GM21737 (cell line): ENCODE data around the gene SPON1.
"Not testable (repeated sequence)": the region's sequence is repeated elsewhere in the genome, so short reads cannot be mapped to it uniquely, and the experiment has no call there.

Experiments used
- ATAC-seq: cut with Tn5 transposase; IDR thresholded peaks from one replicate; pipeline ENCODE4 v1.9.1; 2021; ENCODE audit warnings: mild to moderate bottlenecking, moderate library complexity; ENCODE audit not compliant: unreplicated experiment

The SPON1 gene

DNA sequence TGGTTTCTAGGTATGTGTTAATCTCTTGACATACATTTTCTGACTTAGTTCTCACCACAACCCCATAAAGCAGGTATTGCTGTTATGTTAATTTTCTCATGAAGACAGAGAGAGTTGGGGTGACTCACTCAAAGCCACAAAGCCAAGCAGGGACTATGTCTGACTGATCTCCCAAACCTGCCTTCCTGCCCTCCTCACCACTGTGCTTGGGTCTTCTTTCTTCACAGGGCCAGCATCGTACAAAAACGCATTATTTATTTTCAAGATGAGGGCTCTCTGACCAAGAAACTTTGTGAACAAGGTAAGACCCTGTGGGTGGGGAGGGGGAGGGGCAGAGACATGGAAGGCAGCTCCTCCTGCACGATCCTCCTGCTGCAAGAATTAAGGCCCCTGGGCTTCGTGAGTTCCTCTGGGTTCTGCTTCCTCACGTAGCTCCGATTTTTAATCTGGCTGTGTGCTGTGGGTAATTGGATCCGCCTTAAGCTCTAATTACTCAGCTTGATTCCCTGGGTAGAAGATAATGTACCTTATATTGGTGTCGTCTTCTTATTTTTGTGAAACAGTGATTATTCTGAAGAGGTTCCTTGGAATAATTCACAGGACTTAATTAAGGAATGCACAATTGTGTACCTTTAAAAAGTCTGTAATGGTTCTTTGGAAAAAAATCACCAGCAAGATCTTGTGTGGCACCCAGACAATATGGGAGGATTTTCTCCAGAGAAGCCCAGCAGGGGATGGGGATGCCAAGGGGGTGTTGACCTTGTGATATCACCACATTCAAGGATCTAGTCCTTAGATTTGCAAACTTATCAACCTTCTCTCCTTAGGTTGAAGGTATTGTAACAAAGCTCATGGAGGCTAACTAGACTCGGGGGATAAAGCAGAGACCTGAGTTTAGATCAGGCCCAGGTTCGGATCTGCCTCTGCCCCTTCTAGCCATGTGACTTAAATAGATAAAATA lies 112.9 kb downstream of the SPON1 start:
- ATAC-seq, result no peak

GRCh38 chr11:14079011-14079410 lies 116.5 kb downstream of the SPON1 start:
- no peak for ATAC-seq

- no peak for ATAC-seq
These were observed 117.3 kb downstream of the SPON1 start for GRCh38 chr11:14079797-14080196.

DNA sequence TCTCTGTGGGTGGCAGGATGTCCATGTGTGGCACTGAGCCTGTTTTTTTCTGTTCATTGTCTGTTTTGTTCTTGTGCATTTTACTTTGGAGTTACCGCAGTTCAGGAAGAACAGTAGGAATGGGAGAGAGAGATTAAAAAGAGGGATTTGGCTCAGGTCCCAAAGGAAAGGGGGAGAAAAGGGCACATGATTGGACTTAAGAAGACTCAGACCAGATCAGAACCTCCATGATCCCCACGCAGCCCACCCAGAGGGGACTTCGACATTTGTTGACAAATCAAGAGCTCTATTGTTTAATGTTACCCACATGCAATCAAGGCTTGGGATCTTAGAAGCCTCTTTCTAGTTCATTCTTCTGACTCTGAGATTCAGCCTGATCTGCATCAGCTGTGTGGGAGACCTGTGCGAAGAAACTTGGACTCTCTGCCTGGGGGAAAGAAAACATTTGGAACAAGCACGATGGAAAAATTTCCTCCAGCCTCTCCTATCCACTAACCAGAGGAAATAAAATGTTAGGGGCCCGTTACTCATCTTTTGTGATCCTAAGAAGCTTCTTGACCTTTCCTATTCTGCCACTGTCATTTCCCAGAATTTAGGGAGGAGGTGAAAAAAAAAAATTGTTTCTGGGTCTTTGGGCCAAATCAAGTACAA lies 119.2 kb downstream of the SPON1 start:
- no peak for ATAC-seq

- ATAC-seq, result no peak
These were observed 119.8 kb downstream of the SPON1 start for GRCh38 chr11:14082338-14082737.

DNA sequence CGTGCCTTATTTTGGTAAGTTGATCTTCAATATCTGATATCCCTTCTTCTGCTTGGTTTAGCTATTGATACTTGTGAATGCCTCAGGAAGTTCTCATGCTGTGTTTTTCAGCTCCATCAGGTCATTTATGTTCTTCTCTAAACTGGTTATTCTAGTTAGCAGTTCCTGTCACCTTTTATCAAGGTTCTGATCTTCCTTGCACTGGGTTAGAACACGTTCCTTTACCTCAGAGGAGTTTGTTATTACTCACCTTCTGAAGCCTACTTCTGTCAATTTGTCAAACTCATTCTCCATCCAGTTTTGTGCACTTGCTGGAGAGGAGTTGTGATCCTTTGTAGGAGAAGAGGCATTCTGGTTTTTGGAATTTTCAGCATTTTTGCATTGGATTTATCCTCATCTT lies 126.3 kb downstream of the SPON1 start:
- not testable (repeated sequence) for ATAC-seq

- no peak for ATAC-seq
These were observed 127.4 kb downstream of the SPON1 start for GRCh38 chr11:14089690-14090462.

- ATAC-seq, result not testable (repeated sequence)
These were observed 128.1 kb downstream of the SPON1 start for GRCh38 chr11:14090631-14091030.

- ATAC-seq, result no peak
These were observed 130.5 kb downstream of the SPON1 start for GRCh38 chr11:14093065-14093464.

GRCh38 chr11:14094481-14095037 lies 132.0 kb downstream of the SPON1 start:
- ATAC-seq, result no peak

DNA sequence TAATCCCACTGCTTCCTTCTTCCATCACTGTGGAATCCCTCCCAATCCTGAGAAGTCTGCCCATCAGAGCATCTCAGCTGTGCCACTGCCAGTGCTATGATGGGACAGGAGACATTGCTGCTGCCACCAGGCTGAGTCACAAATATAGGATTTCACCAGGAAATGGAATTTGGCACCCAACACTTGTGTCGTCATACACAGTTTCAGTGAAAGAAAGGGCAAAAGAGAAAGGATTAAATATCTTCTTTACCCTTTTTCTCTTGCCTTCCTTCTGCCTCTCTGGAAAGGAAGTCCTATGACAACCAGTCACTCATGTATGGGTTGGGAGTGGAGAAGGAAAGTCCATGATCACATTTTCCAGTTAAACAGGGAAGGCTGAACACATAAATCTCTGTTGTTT lies 133.4 kb downstream of the SPON1 start:
- no peak for ATAC-seq

- ATAC-seq, result no peak
These were observed 134.1 kb downstream of the SPON1 start for GRCh38 chr11:14096606-14097005.

- ATAC-seq, result no peak
These were observed 138.9 kb downstream of the SPON1 start for GRCh38 chr11:14101388-14101787.

DNA sequence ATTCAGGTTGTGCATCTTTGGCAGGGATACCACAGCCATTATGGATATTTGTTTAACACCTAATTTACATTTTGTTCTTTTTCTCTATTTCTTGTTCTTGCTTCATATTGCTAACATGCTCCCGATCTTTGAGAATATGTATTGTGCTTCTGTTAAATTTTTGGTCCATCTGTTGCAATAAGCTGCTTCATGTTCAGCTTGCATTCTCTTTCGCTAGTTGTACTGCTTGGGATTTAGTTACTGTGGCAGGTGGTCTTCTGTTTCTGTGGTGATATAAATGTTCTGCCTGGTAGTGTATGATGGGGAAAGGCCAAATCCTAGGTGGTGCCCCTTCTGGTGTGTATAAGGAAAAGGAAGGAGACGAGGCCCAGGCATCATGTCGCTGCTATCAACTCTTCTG lies 140.2 kb downstream of the SPON1 start:
- no peak for ATAC-seq

- ATAC-seq, result no peak
These were observed 142.9 kb downstream of the SPON1 start for GRCh38 chr11:14105446-14105845.

GRCh38 chr11:14106303-14107049 lies 144.0 kb downstream of the SPON1 start:
- no peak for ATAC-seq

- ATAC-seq, result no peak
These were observed 144.5 kb downstream of the SPON1 start for GRCh38 chr11:14107050-14107430.

GRCh38 chr11:14109742-14110141 lies 147.2 kb downstream of the SPON1 start:
- ATAC-seq, result no peak

DNA sequence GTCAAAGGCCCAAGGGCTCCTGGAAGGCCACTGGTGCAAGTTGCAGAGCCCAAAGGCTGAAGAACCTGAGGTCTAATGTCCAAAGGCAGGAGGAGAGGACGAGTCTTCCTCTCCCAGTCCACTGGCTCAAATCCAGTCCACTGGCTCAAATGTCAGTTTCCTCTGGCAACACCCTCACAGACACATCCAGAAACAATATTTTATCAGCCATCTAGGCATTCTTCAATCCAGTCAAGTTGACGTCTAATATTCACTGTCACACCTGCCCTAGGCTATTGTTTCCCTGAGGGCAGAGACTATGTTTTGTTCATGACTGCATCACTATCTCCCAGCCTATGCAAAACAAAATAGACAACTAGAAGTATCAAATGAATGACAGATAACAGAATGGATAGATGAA lies 148.1 kb downstream of the SPON1 start:
- no peak for ATAC-seq

GRCh38 chr11:14111496-14111895 lies 149.0 kb downstream of the SPON1 start:
- ATAC-seq, result no peak
